PC-3 (cell line): ENCODE measurements around the gene IGFBPL1. TPM values are rescaled to one million over a fixed set of nuclear protein-coding genes. Genes with fewer than 3 reads are reported as not detected.

Experiments used
- ATAC-seq: fragments of 200-7000 bp; cut with Tn5 transposase; 2 replicates; pipeline ENCODE4 v1.9.1; 2020; ENCODE audit warnings: mild to moderate bottlenecking, moderate library complexity
- BruUV-seq: library from RNA; stranded (reverse); fragments of 400-500 nt; replicated peaks from 2 replicates; lab custom pipeline; 2021; lab: Mats Ljungman, UMichigan
- CTCF ChIA-PET: fragments of 300-600 bp; sonication (Branson Sonifier 250); formaldehyde crosslinking; loops from one replicate; lab custom pipeline; 2022; ENCODE audit warnings: antibody characterized with exemption; lab: Charles Lee
- POLR2A ChIA-PET: fragments of 300-600 bp; sonication (Branson Sonifier 250); formaldehyde crosslinking; loops from one replicate; lab custom pipeline; 2022; ENCODE audit warnings: antibody characterized with exemption; ENCODE audit not compliant: unreplicated experiment; lab: Charles Lee
- DNase-seq: peaks from one replicate; pipeline ENCODE4 v3.0.0-alpha.2; 2015
- H2AFZ ChIP-seq: fragments of 300-600 bp; sonication (generic); 2 replicates; pipeline ENCODE4 v1.6.0; 2016; ENCODE audit warnings: antibody characterized with exemption, low read length
- H3F3A ChIP-seq: fragments of 300-600 bp; sonication (generic); one replicate; pipeline ENCODE4 v1.6.0; 2017; ENCODE audit warnings: antibody characterized with exemption, low read length, control low read depth, mild to moderate bottlenecking; ENCODE audit not compliant: unreplicated experiment
- H3K27ac ChIP-seq: fragments of 300-600 bp; sonication (generic); 2 replicates; pipeline ENCODE4 v1.5.1; 2016; ENCODE audit warnings: mild to moderate bottlenecking, low read length
- H3K27me3 ChIP-seq: fragments of 300-600 bp; sonication (generic); 2 replicates; pipeline ENCODE4 v1.6.1; 2016; ENCODE audit warnings: low read length, mixed read lengths
- H3K36me3 ChIP-seq: fragments of 300-600 bp; sonication (generic); 2 replicates; pipeline ENCODE4 v1.6.1; 2016; ENCODE audit warnings: low read depth, mixed run types, low read length, mixed read lengths
- H3K4me1 ChIP-seq: fragments of 300-600 bp; sonication (generic); 2 replicates; pipeline ENCODE4 v1.5.1; 2016; ENCODE audit warnings: low read length; ENCODE audit not compliant: insufficient read depth
- H3K4me2 ChIP-seq: fragments of 300-600 bp; sonication (generic); 2 replicates; pipeline ENCODE4 v1.6.0; 2016; ENCODE audit warnings: low read length
- H3K4me3 ChIP-seq: fragments of 300-600 bp; sonication (generic); 2 replicates; pipeline ENCODE4 v1.5.1; 2016; ENCODE audit warnings: mild to moderate bottlenecking, low read length, mixed read lengths
- H3K79me2 ChIP-seq: fragments of 300-600 bp; sonication (generic); 2 replicates; pipeline ENCODE4 v1.6.1; 2017; ENCODE audit warnings: low read length, mixed read lengths
- H3K9ac ChIP-seq: fragments of 300-600 bp; sonication (generic); 2 replicates; pipeline ENCODE4 v1.6.0; 2016; ENCODE audit warnings: mild to moderate bottlenecking, low read length
- H3K9me2 ChIP-seq: fragments of 300-600 bp; sonication (generic); replicated peaks from 2 replicates; pipeline ENCODE4 v1.6.1; 2016; ENCODE audit warnings: mixed run types, low read length, mixed read lengths
- H3K9me3 ChIP-seq: fragments of 300-600 bp; sonication (generic); 2 replicates; pipeline ENCODE4 v1.6.1; 2016; ENCODE audit warnings: low read length, mixed read lengths
- H4K20me1 ChIP-seq: fragments of 300-600 bp; sonication (generic); 2 replicates; pipeline ENCODE4 v1.6.1; 2016; ENCODE audit warnings: low read length, mixed read lengths
- EZH2 ChIP-seq: fragments of 300-600 bp; sonication (generic); IDR thresholded peaks from one replicate; pipeline ENCODE4 v1.6.1; 2017; ENCODE audit warnings: antibody characterized with exemption, mild to moderate bottlenecking, low read length; ENCODE audit not compliant: unreplicated experiment
- EZH2phosphoT487 ChIP-seq: fragments of 300-600 bp; sonication (generic); IDR thresholded peaks from 2 replicates; pipeline ENCODE4 v1.6.1; 2018; ENCODE audit warnings: mild to moderate bottlenecking, antibody characterized with exemption, low read length, borderline replicate concordance
- intact Hi-C: fragments of 100-400 bp; cut with micrococcal nuclease; formaldehyde crosslinking; loops from 2 replicates; pipeline ENCODE4 v1.9.0; 2023
- total RNA-seq: library from RNA; depleted of rRNA; stranded (reverse); fragments of >200 nt; gene quantifications from 2 replicates; pipeline ENCODE4 v1.2.3, GENCODE V29; 2014
- TF ChIP-seq, protein P1 (sequence below): fragments of 300-600 bp; sonication (generic); conservative IDR thresholded peaks from 2 replicates; pipeline ENCODE4 v1.5.1; 2017; ENCODE audit warnings: antibody characterized with exemption, low read depth, mild to moderate bottlenecking, low read length

IGFBPL1 gene
- total RNA-seq, 1 experiment from 2014 or later: 0.66 TPM

GRCh38 chr9:38445154-38446043 is 21.1 kb upstream of the IGFBPL1 start:
- Histone ChIP-seq H3K9me3 (no peaks in the 10 kb centered on the region), H3K4me1 (peaks cover 12% of the 10 kb centered on the region), H3K4me2 (no peak overlapping the region), H3K27me3 (no peaks in the 10 kb centered on the region), H4K20me1 (no peaks in the 10 kb centered on the region), H3K79me2 (no peaks in the 10 kb centered on the region), H3K9me2 (no peaks in the 10 kb centered on the region), H3K4me3 (no peak overlapping the region), H2AFZ (no peak overlapping the region), H3K27ac (no peak overlapping the region), H3K36me3 (no peaks in the 10 kb centered on the region), H3F3A (no peaks in the 10 kb centered on the region), H3K9ac (no peak overlapping the region)
- TF ChIP-seq, protein P1, sequence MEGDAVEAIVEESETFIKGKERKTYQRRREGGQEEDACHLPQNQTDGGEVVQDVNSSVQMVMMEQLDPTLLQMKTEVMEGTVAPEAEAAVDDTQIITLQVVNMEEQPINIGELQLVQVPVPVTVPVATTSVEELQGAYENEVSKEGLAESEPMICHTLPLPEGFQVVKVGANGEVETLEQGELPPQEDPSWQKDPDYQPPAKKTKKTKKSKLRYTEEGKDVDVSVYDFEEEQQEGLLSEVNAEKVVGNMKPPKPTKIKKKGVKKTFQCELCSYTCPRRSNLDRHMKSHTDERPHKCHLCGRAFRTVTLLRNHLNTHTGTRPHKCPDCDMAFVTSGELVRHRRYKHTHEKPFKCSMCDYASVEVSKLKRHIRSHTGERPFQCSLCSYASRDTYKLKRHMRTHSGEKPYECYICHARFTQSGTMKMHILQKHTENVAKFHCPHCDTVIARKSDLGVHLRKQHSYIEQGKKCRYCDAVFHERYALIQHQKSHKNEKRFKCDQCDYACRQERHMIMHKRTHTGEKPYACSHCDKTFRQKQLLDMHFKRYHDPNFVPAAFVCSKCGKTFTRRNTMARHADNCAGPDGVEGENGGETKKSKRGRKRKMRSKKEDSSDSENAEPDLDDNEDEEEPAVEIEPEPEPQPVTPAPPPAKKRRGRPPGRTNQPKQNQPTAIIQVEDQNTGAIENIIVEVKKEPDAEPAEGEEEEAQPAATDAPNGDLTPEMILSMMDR: no peak
- TF ChIP-seq EZH2 (no peak), EZH2phosphoT487 (no peak)
- ATAC-seq (no peak), DNase-seq (no peak)
- no TSS peak for BruUV-seq
- CTCF ChIA-PET: no interaction called here
- intact Hi-C loops: no loop called here
- POLR2A ChIA-PET: no interaction called here

DNA sequence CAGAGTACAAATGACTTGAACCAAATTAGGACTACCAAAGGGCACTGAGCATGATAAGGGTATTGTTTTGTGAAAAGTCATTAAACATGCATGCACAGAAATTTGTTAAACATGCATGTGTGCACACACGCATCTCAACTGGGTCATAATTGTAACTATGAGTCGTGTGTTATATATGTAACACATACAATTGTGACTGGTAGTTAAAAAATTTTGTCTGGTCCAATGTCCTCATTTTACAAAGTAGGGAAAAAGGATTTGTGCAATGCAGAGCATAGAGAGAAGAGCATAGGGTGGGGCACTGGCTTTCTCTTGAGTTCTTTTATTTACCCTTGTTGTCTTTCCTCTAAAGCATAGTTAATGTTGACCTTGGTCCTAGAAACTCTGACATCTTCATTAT is 19.3 kb upstream of the IGFBPL1 start:
- no peaks in the 10 kb centered on the region for H4K20me1 ChIP-seq
- no TSS peak for BruUV-seq
- peak; percentile 23 for DNase-seq
- H3K9me2 ChIP-seq: no peaks in the 10 kb centered on the region
- no peaks in the 10 kb centered on the region for H3K36me3 ChIP-seq
- no peaks in the 10 kb centered on the region for H3K79me2 ChIP-seq
- H3K27ac ChIP-seq: no peak overlapping the region
- H3K9me3 ChIP-seq: no peaks in the 10 kb centered on the region
- no peaks in the 10 kb centered on the region for H3F3A ChIP-seq
- peaks cover 12% of the 10 kb centered on the region for H3K4me1 ChIP-seq
- TF ChIP-seq EZH2phosphoT487 (no peak), EZH2 (no peak)
- TF ChIP-seq, protein P1: no peak
- intact Hi-C loops: no loop called here
- no peaks in the 10 kb centered on the region for H3K27me3 ChIP-seq
- H3K4me3 ChIP-seq: no peak overlapping the region
- ATAC-seq: no peak; the same call in 1 of the 2 replicates
- no peak overlapping the region for H3K9ac ChIP-seq
- ChIA-PET CTCF (no interaction called here), POLR2A (no interaction called here)
- H2AFZ ChIP-seq: 0 out of 2 replicates have a peak overlapping the region, but pooled peaks have one; percentile 42
- peak overlapping the region; percentile 26; the same call in 1 of the 2 replicates for H3K4me2 ChIP-seq

- no peaks in the 10 kb centered on the region for H3K79me2 ChIP-seq
- peak overlapping the region; percentile 42; the same call in 1 of the 2 replicates for H2AFZ ChIP-seq
- H3K27me3 ChIP-seq: no peaks in the 10 kb centered on the region
- no peaks in the 10 kb centered on the region for H3K9me2 ChIP-seq
- H3K9me3 ChIP-seq: no peaks in the 10 kb centered on the region
- H3K4me2 ChIP-seq: peak overlapping the region; percentile 26; the same call in 1 of the 2 replicates
- intact Hi-C loops: no loop called here
- no peak overlapping the region for H3K9ac ChIP-seq
- H3K4me3 ChIP-seq: no peak overlapping the region
- DNase-seq: peak; percentile 70
- TF ChIP-seq EZH2phosphoT487: no peak
- TF ChIP-seq EZH2: no peak
- TF ChIP-seq, protein P1: no peak
- ChIA-PET CTCF (no interaction called here), POLR2A (no interaction called here)
- no peak overlapping the region for H3K27ac ChIP-seq
- H3K4me1 ChIP-seq: peaks cover 12% of the 10 kb centered on the region
- no peaks in the 10 kb centered on the region for H3K36me3 ChIP-seq
- H3F3A ChIP-seq: no peaks in the 10 kb centered on the region
- no TSS peak for BruUV-seq
- H4K20me1 ChIP-seq: no peaks in the 10 kb centered on the region
- peak; percentile 88 for ATAC-seq
Observed at GRCh38 chr9:38443181-38443580, 18.9 kb upstream of the IGFBPL1 start.
